Activated T-cell treated with anti-CD3 and anti-CD28 coated beads, Interleukin-2, amount 50 U/mL, for 1 hour (primary cell): ENCODE results near the gene TBCD.
"Not testable (repeated sequence)": the region's sequence is repeated elsewhere in the genome, so short reads cannot be mapped to it uniquely, and the experiment has no call there.

Experiments used
- DNase-seq: peaks from one replicate; pipeline ENCODE4 v3.0.0-alpha.2; 2020

Gene TBCD

GRCh38 chr17:82729479-82730260 is 22.2 kb upstream of the TBCD start:
- DNase-seq: no peak

- no peak for DNase-seq
Measured at GRCh38 chr17:82732118-82732743, 19.6 kb upstream of the TBCD start.

GRCh38 chr17:82734987-82735866 is 16.6 kb upstream of the TBCD start, which contains the start of gene FN3K:
Gene FN3K, plus strand, starts transcription at chr17:82735615. Its CDS starts 22 bp downstream, at chr17:82735637.
- peak; percentile 52 for DNase-seq

- DNase-seq: no peak
Measured at GRCh38 chr17:82736511-82737185, 15.2 kb upstream of the TBCD start.

- DNase-seq: no peak
Measured at GRCh38 chr17:82737967-82738877, 13.6 kb upstream of the TBCD start.

- DNase-seq: no peak
Measured at GRCh38 chr17:82740906-82741759, 10.7 kb upstream of the TBCD start.

- DNase-seq: no peak
Measured at GRCh38 chr17:82743344-82744219, 8.3 kb upstream of the TBCD start.

GRCh38 chr17:82744736-82745135 is 7.1 kb upstream of the TBCD start:
- DNase-seq: not testable (repeated sequence)

GRCh38 chr17:82745524-82745923 is 6.3 kb upstream of the TBCD start:
- no peak for DNase-seq

GRCh38 chr17:82748756-82749155 is 3.1 kb upstream of the TBCD start:
- no peak for DNase-seq

GRCh38 chr17:82750241-82750908 is 1.5 kb upstream of the TBCD start:
- DNase-seq: peak; percentile 28

GRCh38 chr17:82751171-82751570 is 694 bp upstream of the TBCD start:
- DNase-seq: no peak

GRCh38 chr17:82752371-82753200 is 721 bp downstream of the TBCD start:
- DNase-seq: no peak

- DNase-seq: no peak
Measured at GRCh38 chr17:82753201-82753464, 1.3 kb downstream of the TBCD start.

- DNase-seq: no peak
Measured at GRCh38 chr17:82754297-82755208, 2.7 kb downstream of the TBCD start.

GRCh38 chr17:82756166-82756565 is 4.3 kb downstream of the TBCD start:
- DNase-seq: no peak

- DNase-seq: no peak
Measured at GRCh38 chr17:82765371-82765770, 13.5 kb downstream of the TBCD start.
